ENCODE measurements around the gene TMEM229B.

GRCh38 chr14:67503331-67503730, 14.8 kb upstream of the TMEM229B start:
- no peak for TF ChIP-seq CTCF (IDR thresholded peaks at IDR 0.05)
- TF ChIP-seq POLR2A (IDR thresholded peaks at IDR 0.05), result no peak
- no peak for TF ChIP-seq POLR2AphosphoS5 (IDR thresholded peaks at IDR 0.05; ENCODE audit: insufficient read depth in 1 of 2, low read depth in 1 of 2)

Data from vagina (tissue), 2 donors.